Progenitor cell of endocrine pancreas (in vitro differentiated cells): Measurements from ENCODE around the gene GNB2. TPM values are rescaled to one million over a fixed set of nuclear protein-coding genes. Genes with fewer than 3 reads are reported as not detected.

Experiments used
- DNase-seq: peaks from one replicate; pipeline ENCODE4 v3.0.0; 2021; ENCODE audit warnings: low spot score; ENCODE audit not compliant: unreplicated experiment
- H3K27ac Mint-ChIP-seq: 2 replicates; pipeline ENCODE4 v1.8.0; 2021; ENCODE audit warnings: mild to moderate bottlenecking, moderate library complexity, mixed read lengths
- H3K27me3 Mint-ChIP-seq: 2 replicates; pipeline ENCODE4 v1.8.0; 2021; ENCODE audit warnings: mixed read lengths
- H3K36me3 Mint-ChIP-seq: 2 replicates; pipeline ENCODE4 v1.8.0; 2022; ENCODE audit warnings: mixed read lengths; ENCODE audit not compliant: insufficient read depth
- H3K4me1 Mint-ChIP-seq: 2 replicates; pipeline ENCODE4 v1.8.0; 2021; ENCODE audit warnings: low read depth, mixed read lengths
- H3K4me3 Mint-ChIP-seq: 2 replicates; pipeline ENCODE4 v1.8.0; 2021; ENCODE audit warnings: low read depth, mild to moderate bottlenecking, moderate library complexity, mixed read lengths
- H3K9me3 Mint-ChIP-seq: 2 replicates; pipeline ENCODE4 v1.8.0; 2021; ENCODE audit warnings: low read depth, mixed read lengths
- CTCF ChIP-seq: fragments of 200-600 bp; sonication (generic); IDR thresholded peaks from one replicate; pipeline ENCODE4 v1.5.0; 2021; ENCODE audit warnings: antibody characterized with exemption, mild to moderate bottlenecking; ENCODE audit not compliant: unreplicated experiment
- total RNA-seq: library from RNA; stranded (reverse); gene quantifications from 2 replicates; pipeline ENCODE4 v1.2.1, GENCODE V29; 2021

The GNB2 gene
- total RNA-seq, 1 donor from 2014 or later = 167 TPM

- DNase-seq = no peak
- Mint-ChIP-seq H3K27ac (peak overlapping the region; percentile 80), H3K27me3 (no peaks in the 10 kb centered on the region), H3K4me1 (peaks cover 2% of the 10 kb centered on the region), H3K36me3 (peaks cover 6% of the 10 kb centered on the region), H3K4me3 (peak overlapping the region; percentile 45), H3K9me3 (no peaks in the 10 kb centered on the region)
- TF ChIP-seq CTCF = no peak
These were observed 4.0 kb downstream of the GNB2 start for GRCh38 chr7:100677308-100678267.

DNA sequence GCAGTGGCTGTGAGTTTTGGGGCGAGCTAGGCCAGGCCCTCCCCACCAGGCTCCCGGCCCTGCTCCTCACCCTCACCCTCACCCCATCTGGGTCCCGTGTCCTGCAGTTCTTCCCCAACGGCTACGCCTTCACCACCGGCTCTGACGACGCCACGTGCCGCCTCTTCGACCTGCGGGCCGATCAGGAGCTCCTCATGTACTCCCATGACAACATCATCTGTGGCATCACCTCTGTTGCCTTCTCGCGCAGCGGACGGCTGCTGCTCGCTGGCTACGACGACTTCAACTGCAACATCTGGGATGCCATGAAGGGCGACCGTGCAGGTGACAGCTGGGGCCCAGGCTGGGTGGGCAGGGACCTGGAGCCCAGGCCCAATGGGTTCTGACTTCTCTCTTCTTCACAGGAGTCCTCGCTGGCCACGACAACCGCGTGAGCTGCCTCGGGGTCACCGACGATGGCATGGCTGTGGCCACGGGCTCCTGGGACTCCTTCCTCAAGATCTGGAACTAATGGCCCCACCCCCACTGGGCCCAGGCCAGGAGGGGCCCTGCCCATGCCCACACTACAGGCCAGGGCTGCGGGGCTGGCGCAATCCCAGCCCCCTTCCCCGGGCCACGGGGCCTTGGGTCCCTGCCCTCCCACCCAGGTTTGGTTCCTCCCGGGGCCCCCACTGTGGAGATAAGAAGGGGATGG, 4.9 kb downstream of the GNB2 start:
- peaks cover 8% of the 10 kb centered on the region for H3K36me3 Mint-ChIP-seq
- peaks cover 2% of the 10 kb centered on the region for H3K4me1 Mint-ChIP-seq
- TF ChIP-seq CTCF = no peak
- H3K9me3 Mint-ChIP-seq = no peaks in the 10 kb centered on the region
- no peak for DNase-seq
- H3K27ac Mint-ChIP-seq = no peak overlapping the region
- peak overlapping the region; percentile 29 for H3K4me3 Mint-ChIP-seq
- no peaks in the 10 kb centered on the region for H3K27me3 Mint-ChIP-seq

DNA sequence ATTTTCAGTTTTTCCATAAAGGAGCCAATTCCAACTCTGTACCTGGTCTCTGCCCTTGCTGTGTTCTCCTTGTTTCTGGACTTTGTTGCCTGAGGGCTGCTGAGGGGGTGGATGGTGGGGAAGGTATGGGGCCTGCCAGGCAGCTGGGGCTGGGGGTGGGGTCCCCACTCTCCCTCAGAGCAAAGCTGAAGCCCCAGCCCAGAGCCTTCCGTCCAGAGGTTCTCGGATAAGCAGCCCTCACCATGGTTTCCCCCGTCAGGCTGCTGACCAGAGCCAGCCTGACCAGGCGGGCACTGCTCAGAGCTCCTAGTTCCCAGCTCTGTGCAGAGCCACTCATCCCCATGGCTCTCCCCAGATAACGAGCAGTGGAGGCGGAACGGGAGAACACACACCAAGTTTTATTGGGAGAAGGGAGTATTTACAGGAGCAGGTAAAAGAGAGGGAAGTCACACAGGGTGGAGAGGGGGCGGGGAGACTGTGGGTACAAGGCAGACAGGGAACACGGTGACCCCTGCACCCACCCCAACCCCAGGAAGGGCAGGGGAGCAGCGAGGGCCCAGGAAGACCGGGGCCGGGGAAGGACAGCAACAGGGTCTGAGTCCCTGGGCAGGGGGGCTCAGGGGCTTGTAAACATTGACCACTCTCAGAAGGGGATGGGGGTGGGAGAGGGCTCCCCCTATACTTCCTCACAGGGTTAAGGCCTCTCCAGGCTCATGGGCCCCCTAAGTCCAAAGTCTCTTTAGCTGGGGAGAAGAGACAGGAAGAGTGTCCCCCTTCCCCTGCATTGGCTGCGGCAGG, 5.8 kb downstream of the GNB2 start:
- Mint-ChIP-seq H3K4me3 (no peak overlapping the region), H3K27me3 (no peaks in the 10 kb centered on the region), H3K36me3 (peaks cover 8% of the 10 kb centered on the region), H3K9me3 (no peaks in the 10 kb centered on the region), H3K4me1 (peaks cover 2% of the 10 kb centered on the region), H3K27ac (no peak overlapping the region)
- DNase-seq = no peak
- TF ChIP-seq CTCF = no peak

- no peak for DNase-seq
- Mint-ChIP-seq H3K27ac (peak overlapping the region; percentile 76), H3K4me1 (peaks cover 2% of the 10 kb centered on the region), H3K4me3 (no peak overlapping the region), H3K9me3 (no peaks in the 10 kb centered on the region), H3K36me3 (peaks cover 8% of the 10 kb centered on the region), H3K27me3 (no peaks in the 10 kb centered on the region)
- TF ChIP-seq CTCF = no peak
These were observed 6.5 kb downstream of the GNB2 start for GRCh38 chr7:100679927-100680575.
